ENCODE data around the gene STK32C. TPM values are rescaled to one million over a fixed set of nuclear protein-coding genes. Genes with fewer than 3 reads are reported as not detected.
"Not testable (repeated sequence)": the region's sequence is repeated elsewhere in the genome, so short reads cannot be mapped to it uniquely, and the experiment has no call there.

Gene STK32C
- 27.8 and 28.3 TPM in 2 replicates for total RNA-seq (2014; rRNA removed; shearing (Covaris generic))

GRCh38 chr10:132307823-132308586 lies at the start of gene STK32C:
TSS of gene STK32C (minus strand) at chr10:132307950. CDS start at chr10:132307833, 117 bp downstream.
- peak; percentile 93 for DNase-seq (ENCODE audit: low spot score)
- in situ Hi-C loops (cut with HindIII; ENCODE audit: low sequenced_read_pairs), result no loop called here

- in situ Hi-C loops (cut with HindIII; ENCODE audit: low sequenced_read_pairs), result no loop called here
- no peak for DNase-seq (ENCODE audit: low spot score)
Measured at GRCh38 chr10:132356621-132357195, 49.0 kb upstream of the STK32C start.

GRCh38 chr10:132355754-132356153 lies 48.0 kb upstream of the STK32C start:
- DNase-seq (ENCODE audit: low spot score), result no peak
- in situ Hi-C loops (cut with HindIII; ENCODE audit: low sequenced_read_pairs), result no loop called here

DNA sequence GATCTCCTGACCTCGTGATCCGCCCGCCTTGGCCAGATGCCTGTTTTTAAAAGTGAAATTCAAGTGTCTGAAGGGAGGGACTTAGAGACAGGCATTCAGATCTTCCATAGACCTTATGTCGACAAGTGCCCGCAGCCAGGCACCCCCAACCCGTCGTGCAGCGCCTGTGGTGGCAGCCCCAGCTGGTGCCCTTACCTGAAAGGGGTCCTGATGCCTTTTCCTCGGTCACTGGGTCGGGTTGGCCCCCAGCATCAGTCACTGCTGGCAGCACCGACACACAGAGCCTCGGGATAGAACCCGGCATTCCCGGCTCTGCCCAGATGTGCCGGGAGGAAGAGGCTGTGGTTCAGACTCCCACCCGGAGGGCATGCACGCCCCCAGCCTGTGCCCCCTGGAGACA lies 47.5 kb upstream of the STK32C start:
- DNase-seq (ENCODE audit: low spot score), result no peak
- in situ Hi-C loops (cut with HindIII; ENCODE audit: low sequenced_read_pairs), result no loop called here

DNA sequence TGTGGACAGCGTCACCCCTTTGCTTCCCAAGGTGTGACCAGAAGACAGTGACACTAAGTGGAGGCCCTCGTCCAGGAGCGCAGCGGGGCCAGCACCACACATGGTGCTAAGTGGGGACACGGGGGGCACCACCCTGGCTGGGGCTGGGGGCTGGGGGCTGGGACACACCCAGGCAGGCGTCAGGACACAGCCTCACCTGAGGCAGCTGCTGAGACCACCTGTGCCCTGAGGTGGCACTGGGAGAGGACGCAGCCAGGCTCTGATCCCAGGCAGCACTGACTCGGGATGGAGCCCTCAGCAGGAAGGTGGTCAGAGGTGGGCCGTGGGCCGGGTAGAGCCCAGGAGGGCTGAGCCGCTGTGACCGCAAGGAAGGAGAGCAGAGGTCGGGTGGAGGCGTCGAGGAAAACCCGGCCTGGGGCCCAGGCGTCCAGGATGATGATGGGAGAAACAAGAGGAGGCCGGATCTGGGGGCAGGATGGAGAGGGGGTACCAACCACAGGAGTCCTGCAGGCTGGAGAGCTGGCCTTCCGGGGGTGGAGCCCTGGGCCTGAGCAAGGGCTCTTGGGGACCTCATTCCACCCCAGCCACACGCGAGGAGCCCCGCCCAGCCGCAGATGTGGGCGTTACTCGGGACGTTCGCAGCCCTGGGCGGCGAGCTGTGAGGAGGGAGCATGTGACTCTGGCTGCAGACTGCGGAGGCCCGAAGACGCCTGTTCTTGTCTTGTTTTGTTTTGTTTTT lies 46.8 kb upstream of the STK32C start:
- no peak for DNase-seq (ENCODE audit: low spot score)
- in situ Hi-C loops (cut with HindIII; ENCODE audit: low sequenced_read_pairs), result no loop called here

GRCh38 chr10:132353456-132354355 lies 46.0 kb upstream of the STK32C start:
- DNase-seq (ENCODE audit: low spot score), result no peak
- in situ Hi-C loops (cut with HindIII; ENCODE audit: low sequenced_read_pairs), result no loop called here

DNA sequence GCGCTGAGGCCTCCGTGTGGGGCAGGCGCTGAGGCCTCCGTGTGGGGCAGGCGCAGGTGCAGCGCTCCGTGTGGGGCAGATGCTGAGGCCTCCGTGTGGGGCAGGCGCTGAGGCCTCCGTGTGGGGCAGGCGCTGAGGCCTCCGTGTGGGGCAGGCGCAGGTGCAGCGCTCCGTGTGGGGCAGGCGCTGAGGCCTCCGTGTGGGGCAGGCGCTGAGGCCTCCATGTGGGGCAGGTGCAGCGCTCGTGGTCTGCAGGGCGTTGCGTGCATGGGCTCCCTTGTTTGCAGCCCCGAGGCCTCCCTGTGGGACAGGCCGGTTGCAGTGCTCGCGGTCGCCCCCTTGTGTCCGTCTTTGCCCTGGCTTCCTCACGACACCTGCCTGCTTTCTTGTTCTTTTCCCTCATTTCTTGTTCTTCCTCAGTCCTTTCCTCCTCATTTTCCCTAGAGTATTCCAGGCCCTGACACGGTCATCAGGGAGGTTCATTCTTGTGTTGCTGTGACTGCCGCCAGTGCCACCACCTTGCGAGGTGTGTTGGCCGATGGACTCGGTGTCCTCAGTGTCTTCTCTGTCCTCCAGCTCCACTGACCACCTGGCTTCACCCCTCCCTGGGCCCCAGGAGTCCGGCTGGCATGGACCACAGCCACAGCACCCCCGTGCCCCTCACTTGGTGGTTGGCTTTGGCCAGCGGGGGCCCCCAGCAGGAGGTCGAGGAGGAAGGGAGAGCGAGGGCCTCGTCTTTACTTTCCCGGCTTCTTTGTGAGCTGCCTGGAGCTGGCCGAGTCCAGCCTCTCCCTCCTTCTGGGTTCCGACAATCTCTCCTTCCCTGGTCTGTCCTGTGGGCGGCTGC lies 44.9 kb upstream of the STK32C start:
- DNase-seq (ENCODE audit: low spot score), result peak; percentile 73
- in situ Hi-C loops (cut with HindIII; ENCODE audit: low sequenced_read_pairs), result not testable (repeated sequence)

- DNase-seq (ENCODE audit: low spot score), result no peak
- in situ Hi-C loops (cut with HindIII; ENCODE audit: low sequenced_read_pairs), result no loop called here
Measured at GRCh38 chr10:132351611-132352010, 43.9 kb upstream of the STK32C start.

DNA sequence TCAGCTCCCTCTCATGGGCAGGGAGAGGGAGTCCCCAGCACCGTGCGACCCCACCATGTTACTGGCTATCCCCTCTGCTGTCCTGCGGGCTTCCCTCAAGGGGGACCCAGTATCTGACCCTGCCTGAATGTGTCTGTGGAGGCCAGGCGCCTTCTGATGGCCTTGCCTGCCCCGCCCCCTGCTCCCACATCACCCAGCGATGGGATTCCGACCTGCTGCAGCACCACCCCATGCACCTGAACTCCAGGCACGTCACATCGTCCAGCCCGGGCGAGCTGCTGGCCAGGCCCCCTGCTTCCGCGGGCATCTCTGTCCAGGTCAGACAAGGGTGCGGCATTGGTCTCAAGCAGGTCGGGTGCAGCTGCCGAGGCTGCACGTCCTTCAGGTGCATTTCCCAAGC lies 43.2 kb upstream of the STK32C start:
- in situ Hi-C loops (cut with HindIII; ENCODE audit: low sequenced_read_pairs), result no loop called here

GRCh38 chr10:132350391-132350790 lies 42.6 kb upstream of the STK32C start:
- in situ Hi-C loops (cut with HindIII; ENCODE audit: low sequenced_read_pairs), result no loop called here
- DNase-seq (ENCODE audit: low spot score), result no peak

More for the DNA sequence above, 43.2 kb upstream of the STK32C start:
- no peak for DNase-seq (ENCODE audit: low spot score)

DNA sequence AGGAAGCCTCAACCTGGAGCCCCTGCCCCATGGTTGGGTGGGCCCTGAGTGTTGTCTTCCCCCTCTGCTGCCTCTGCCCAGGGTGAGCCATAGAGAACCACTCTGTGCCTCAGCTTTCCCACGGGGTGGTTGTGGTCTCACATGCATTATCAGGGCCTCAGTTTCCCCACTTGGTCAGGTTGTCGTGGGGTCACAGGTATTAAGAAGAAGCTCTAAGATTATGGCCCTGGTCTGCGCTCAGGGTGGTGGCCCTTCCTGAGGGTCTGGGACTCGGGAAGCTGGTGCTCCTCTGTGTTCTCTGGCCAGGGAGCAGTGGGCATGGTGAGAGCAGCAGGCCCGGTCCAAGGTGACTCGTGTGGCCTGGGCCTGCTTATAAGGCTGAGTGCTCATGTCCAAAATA lies 42.0 kb upstream of the STK32C start:
- in situ Hi-C loops (cut with HindIII; ENCODE audit: low sequenced_read_pairs), result no loop called here
- no peak for DNase-seq (ENCODE audit: low spot score)

GRCh38 chr10:132347931-132348267 lies 40.1 kb upstream of the STK32C start:
- DNase-seq (ENCODE audit: low spot score), result no peak
- in situ Hi-C loops (cut with HindIII; ENCODE audit: low sequenced_read_pairs), result no loop called here

- no peak for DNase-seq (ENCODE audit: low spot score)
- in situ Hi-C loops (cut with HindIII; ENCODE audit: low sequenced_read_pairs), result no loop called here
Measured at GRCh38 chr10:132347211-132347930, 39.6 kb upstream of the STK32C start.

DNA sequence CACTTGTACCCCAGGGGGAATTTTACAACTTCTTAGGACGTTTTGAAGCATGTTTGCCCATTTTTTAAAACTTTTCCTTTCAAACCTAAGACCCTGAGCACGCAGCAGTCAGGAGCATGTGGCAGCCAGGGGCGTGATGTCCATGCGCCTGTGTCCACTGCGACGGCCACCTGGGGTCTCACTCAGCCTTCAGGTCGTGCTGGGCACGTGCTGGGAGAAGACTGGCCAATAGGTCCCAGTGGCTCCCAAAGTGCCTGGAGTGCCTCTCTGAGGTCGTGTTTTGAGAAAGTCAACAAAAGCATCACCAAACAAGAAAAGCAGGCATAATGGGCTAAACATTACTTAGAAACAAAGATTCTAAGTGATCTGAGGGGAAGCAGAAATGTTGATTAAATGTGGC lies 39.1 kb upstream of the STK32C start:
- DNase-seq (ENCODE audit: low spot score), result no peak
- in situ Hi-C loops (cut with HindIII; ENCODE audit: low sequenced_read_pairs), result no loop called here

- in situ Hi-C loops (cut with HindIII; ENCODE audit: low sequenced_read_pairs), result no loop called here
- no peak for DNase-seq (ENCODE audit: low spot score)
Measured at GRCh38 chr10:132345345-132345744, 37.6 kb upstream of the STK32C start.

- DNase-seq (ENCODE audit: low spot score), result no peak
- in situ Hi-C loops (cut with HindIII; ENCODE audit: low sequenced_read_pairs), result loop anchor here (5.0 kb wide), 1 partner anchor 112 kb away; no protein-coding TSS in a partner anchor
Measured at GRCh38 chr10:132344386-132344785, 36.6 kb upstream of the STK32C start.

GRCh38 chr10:132342553-132342952 lies 34.8 kb upstream of the STK32C start:
- in situ Hi-C loops (cut with HindIII; ENCODE audit: low sequenced_read_pairs), result loop anchor here (5.0 kb wide), 1 partner anchor 110 kb away; no protein-coding TSS in a partner anchor

DNA sequence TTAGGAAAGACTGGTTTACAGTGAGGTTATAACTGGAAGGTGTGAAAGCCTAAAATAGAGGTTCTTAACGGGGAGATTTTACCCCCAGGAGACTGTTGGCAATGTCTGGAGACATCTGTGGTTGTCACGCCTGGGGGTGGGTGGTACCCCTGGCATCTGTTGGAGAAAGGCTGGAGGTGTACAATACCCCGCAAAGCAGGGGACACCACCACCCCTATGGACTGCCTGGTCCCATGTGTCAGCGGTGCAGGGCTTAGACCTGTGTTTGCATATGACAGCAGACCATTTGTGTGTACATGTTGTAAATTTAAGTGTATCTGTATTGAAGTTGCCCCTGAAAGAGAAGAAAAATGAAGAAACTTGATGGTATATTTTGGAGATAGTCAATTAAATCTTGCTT lies 34.0 kb upstream of the STK32C start:
- in situ Hi-C loops (cut with HindIII; ENCODE audit: low sequenced_read_pairs), result loop anchor here (5.0 kb wide), 1 partner anchor 109 kb away; no protein-coding TSS in a partner anchor
- DNase-seq (ENCODE audit: low spot score), result no peak

More at GRCh38 chr10:132342553-132342952, 34.8 kb upstream of the STK32C start:
- DNase-seq (ENCODE audit: low spot score), result no peak

Measured in G401 (cell line).